Measurements from ENCODE around the gene DNASE2. TPM values are rescaled to one million over a fixed set of nuclear protein-coding genes. Genes with fewer than 3 reads are reported as not detected.

DNASE2 gene
- total and polyA plus RNA-seq, 2 of the 8 experiments (the other 6 are each of a cell fraction or from before 2014, with no cell fraction given) = 33.2 to 48.2 TPM

DNA sequence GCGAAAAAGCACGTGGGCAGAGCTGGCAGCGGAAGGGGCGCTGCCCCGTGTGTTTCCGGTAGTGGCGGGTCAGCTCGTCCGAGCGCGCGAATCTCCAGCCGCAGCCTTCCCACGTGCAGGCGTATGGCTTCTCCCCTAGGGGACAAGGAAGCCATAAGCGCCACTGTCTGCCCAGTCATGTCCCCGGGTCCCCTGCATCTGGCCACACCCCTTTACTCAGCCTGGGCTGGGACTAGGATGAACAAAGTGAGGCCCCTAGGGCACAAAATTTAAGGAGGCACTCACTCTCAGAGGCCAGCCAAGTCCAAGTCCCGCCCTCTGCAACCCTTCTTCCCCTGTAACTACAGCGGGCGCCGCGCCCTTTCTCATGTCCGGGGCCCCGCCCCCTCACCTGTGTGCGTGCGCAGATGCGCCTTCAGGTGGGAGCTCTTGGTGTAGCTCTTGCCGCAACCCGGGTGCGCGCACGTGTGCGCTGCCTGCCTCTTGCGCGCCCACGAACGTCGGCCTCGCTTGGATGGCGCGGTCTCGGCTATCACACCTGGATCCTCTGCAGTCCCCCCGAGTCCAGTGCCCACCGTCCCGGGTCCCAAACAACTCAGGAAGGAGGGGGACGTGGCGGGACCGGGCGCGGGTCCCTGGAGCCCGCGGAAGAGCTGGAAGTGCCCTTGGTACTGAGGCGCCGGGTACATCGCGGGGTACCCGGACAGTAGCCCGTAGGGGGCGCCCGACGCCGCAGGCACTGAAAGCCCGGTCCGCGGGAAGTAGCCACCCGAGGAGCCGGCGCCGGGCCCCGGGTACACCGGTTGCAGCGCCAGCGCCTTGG lies 3.9 kb upstream of the DNASE2 start (continued):
- TF ChIP-seq TBP (IDR thresholded peaks at IDR 0.05; ENCODE audit: low read depth, low read length) (peak; percentile 64; the same call in 1 of the 2 replicates), EP300 (IDR thresholded peaks at IDR 0.05; ENCODE audit: borderline replicate concordance in 1 of 2, low read depth in 2 of 2, low read length in 2 of 2) (no peak; a peak in 1 of 3 replicates), TEAD4 (IDR thresholded peaks at IDR 0.05; ENCODE audit: low read depth, low read length) (no peak), HDAC2 (IDR thresholded peaks at IDR 0.05; ENCODE audit: borderline replicate concordance in 1 of 2, low read depth in 2 of 2, low read length in 2 of 2) (peak; percentile 47 to 54; a peak in 1 of 4 replicates), POU5F1 (IDR thresholded peaks at IDR 0.05; ENCODE audit: low read depth, low read length) (no peak)
- TF ChIP-seq, protein P1, sequence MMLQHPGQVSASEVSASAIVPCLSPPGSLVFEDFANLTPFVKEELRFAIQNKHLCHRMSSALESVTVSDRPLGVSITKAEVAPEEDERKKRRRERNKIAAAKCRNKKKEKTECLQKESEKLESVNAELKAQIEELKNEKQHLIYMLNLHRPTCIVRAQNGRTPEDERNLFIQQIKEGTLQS (IDR thresholded peaks at IDR 0.05; ENCODE audit: insufficient read depth, low read depth, low read length) = no peak
- TF ChIP-seq, protein P2, sequence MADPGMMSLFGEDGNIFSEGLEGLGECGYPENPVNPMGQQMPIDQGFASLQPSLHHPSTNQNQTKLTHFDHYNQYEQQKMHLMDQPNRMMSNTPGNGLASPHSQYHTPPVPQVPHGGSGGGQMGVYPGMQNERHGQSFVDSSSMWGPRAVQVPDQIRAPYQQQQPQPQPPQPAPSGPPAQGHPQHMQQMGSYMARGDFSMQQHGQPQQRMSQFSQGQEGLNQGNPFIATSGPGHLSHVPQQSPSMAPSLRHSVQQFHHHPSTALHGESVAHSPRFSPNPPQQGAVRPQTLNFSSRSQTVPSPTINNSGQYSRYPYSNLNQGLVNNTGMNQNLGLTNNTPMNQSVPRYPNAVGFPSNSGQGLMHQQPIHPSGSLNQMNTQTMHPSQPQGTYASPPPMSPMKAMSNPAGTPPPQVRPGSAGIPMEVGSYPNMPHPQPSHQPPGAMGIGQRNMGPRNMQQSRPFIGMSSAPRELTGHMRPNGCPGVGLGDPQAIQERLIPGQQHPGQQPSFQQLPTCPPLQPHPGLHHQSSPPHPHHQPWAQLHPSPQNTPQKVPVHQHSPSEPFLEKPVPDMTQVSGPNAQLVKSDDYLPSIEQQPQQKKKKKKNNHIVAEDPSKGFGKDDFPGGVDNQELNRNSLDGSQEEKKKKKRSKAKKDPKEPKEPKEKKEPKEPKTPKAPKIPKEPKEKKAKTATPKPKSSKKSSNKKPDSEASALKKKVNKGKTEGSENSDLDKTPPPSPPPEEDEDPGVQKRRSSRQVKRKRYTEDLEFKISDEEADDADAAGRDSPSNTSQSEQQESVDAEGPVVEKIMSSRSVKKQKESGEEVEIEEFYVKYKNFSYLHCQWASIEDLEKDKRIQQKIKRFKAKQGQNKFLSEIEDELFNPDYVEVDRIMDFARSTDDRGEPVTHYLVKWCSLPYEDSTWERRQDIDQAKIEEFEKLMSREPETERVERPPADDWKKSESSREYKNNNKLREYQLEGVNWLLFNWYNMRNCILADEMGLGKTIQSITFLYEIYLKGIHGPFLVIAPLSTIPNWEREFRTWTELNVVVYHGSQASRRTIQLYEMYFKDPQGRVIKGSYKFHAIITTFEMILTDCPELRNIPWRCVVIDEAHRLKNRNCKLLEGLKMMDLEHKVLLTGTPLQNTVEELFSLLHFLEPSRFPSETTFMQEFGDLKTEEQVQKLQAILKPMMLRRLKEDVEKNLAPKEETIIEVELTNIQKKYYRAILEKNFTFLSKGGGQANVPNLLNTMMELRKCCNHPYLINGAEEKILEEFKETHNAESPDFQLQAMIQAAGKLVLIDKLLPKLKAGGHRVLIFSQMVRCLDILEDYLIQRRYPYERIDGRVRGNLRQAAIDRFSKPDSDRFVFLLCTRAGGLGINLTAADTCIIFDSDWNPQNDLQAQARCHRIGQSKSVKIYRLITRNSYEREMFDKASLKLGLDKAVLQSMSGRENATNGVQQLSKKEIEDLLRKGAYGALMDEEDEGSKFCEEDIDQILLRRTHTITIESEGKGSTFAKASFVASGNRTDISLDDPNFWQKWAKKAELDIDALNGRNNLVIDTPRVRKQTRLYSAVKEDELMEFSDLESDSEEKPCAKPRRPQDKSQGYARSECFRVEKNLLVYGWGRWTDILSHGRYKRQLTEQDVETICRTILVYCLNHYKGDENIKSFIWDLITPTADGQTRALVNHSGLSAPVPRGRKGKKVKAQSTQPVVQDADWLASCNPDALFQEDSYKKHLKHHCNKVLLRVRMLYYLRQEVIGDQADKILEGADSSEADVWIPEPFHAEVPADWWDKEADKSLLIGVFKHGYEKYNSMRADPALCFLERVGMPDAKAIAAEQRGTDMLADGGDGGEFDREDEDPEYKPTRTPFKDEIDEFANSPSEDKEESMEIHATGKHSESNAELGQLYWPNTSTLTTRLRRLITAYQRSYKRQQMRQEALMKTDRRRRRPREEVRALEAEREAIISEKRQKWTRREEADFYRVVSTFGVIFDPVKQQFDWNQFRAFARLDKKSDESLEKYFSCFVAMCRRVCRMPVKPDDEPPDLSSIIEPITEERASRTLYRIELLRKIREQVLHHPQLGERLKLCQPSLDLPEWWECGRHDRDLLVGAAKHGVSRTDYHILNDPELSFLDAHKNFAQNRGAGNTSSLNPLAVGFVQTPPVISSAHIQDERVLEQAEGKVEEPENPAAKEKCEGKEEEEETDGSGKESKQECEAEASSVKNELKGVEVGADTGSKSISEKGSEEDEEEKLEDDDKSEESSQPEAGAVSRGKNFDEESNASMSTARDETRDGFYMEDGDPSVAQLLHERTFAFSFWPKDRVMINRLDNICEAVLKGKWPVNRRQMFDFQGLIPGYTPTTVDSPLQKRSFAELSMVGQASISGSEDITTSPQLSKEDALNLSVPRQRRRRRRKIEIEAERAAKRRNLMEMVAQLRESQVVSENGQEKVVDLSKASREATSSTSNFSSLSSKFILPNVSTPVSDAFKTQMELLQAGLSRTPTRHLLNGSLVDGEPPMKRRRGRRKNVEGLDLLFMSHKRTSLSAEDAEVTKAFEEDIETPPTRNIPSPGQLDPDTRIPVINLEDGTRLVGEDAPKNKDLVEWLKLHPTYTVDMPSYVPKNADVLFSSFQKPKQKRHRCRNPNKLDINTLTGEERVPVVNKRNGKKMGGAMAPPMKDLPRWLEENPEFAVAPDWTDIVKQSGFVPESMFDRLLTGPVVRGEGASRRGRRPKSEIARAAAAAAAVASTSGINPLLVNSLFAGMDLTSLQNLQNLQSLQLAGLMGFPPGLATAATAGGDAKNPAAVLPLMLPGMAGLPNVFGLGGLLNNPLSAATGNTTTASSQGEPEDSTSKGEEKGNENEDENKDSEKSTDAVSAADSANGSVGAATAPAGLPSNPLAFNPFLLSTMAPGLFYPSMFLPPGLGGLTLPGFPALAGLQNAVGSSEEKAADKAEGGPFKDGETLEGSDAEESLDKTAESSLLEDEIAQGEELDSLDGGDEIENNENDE (IDR thresholded peaks at IDR 0.05; ENCODE audit: insufficient replicate concordance, low read length) = no peak

Measured in H1 (cell line).